Measurements from ENCODE around the gene LDB2. TPM values are rescaled to one million over a fixed set of nuclear protein-coding genes. Genes with fewer than 3 reads are reported as not detected.

LDB2 gene
- total and polyA plus RNA-seq, 2 of the 8 experiments (the other 6 are each of a cell fraction or from before 2014, with no cell fraction given) = 57.0 to 140 TPM

DNA sequence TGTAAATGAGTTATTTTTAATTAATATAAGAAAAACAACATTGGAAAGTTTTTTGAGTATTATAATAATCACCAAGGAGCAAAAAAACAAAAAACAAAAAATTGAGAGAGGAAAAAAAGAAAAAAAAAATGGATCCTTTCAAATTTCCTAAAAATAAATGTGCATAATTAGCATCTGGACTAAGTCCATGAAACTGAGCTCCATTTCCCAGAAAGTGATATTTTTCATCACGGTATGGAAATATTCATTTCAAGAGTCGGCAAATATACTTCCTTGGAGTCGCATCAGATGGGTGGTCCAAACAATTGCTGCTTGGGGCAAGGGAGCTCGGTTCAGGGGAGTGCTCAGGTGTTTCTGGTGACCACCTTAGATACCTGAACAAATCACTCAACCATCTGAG lies 305.1 kb downstream of the LDB2 start (continued):
- TF ChIP-seq, protein P1, sequence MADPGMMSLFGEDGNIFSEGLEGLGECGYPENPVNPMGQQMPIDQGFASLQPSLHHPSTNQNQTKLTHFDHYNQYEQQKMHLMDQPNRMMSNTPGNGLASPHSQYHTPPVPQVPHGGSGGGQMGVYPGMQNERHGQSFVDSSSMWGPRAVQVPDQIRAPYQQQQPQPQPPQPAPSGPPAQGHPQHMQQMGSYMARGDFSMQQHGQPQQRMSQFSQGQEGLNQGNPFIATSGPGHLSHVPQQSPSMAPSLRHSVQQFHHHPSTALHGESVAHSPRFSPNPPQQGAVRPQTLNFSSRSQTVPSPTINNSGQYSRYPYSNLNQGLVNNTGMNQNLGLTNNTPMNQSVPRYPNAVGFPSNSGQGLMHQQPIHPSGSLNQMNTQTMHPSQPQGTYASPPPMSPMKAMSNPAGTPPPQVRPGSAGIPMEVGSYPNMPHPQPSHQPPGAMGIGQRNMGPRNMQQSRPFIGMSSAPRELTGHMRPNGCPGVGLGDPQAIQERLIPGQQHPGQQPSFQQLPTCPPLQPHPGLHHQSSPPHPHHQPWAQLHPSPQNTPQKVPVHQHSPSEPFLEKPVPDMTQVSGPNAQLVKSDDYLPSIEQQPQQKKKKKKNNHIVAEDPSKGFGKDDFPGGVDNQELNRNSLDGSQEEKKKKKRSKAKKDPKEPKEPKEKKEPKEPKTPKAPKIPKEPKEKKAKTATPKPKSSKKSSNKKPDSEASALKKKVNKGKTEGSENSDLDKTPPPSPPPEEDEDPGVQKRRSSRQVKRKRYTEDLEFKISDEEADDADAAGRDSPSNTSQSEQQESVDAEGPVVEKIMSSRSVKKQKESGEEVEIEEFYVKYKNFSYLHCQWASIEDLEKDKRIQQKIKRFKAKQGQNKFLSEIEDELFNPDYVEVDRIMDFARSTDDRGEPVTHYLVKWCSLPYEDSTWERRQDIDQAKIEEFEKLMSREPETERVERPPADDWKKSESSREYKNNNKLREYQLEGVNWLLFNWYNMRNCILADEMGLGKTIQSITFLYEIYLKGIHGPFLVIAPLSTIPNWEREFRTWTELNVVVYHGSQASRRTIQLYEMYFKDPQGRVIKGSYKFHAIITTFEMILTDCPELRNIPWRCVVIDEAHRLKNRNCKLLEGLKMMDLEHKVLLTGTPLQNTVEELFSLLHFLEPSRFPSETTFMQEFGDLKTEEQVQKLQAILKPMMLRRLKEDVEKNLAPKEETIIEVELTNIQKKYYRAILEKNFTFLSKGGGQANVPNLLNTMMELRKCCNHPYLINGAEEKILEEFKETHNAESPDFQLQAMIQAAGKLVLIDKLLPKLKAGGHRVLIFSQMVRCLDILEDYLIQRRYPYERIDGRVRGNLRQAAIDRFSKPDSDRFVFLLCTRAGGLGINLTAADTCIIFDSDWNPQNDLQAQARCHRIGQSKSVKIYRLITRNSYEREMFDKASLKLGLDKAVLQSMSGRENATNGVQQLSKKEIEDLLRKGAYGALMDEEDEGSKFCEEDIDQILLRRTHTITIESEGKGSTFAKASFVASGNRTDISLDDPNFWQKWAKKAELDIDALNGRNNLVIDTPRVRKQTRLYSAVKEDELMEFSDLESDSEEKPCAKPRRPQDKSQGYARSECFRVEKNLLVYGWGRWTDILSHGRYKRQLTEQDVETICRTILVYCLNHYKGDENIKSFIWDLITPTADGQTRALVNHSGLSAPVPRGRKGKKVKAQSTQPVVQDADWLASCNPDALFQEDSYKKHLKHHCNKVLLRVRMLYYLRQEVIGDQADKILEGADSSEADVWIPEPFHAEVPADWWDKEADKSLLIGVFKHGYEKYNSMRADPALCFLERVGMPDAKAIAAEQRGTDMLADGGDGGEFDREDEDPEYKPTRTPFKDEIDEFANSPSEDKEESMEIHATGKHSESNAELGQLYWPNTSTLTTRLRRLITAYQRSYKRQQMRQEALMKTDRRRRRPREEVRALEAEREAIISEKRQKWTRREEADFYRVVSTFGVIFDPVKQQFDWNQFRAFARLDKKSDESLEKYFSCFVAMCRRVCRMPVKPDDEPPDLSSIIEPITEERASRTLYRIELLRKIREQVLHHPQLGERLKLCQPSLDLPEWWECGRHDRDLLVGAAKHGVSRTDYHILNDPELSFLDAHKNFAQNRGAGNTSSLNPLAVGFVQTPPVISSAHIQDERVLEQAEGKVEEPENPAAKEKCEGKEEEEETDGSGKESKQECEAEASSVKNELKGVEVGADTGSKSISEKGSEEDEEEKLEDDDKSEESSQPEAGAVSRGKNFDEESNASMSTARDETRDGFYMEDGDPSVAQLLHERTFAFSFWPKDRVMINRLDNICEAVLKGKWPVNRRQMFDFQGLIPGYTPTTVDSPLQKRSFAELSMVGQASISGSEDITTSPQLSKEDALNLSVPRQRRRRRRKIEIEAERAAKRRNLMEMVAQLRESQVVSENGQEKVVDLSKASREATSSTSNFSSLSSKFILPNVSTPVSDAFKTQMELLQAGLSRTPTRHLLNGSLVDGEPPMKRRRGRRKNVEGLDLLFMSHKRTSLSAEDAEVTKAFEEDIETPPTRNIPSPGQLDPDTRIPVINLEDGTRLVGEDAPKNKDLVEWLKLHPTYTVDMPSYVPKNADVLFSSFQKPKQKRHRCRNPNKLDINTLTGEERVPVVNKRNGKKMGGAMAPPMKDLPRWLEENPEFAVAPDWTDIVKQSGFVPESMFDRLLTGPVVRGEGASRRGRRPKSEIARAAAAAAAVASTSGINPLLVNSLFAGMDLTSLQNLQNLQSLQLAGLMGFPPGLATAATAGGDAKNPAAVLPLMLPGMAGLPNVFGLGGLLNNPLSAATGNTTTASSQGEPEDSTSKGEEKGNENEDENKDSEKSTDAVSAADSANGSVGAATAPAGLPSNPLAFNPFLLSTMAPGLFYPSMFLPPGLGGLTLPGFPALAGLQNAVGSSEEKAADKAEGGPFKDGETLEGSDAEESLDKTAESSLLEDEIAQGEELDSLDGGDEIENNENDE (IDR thresholded peaks at IDR 0.05; ENCODE audit: insufficient replicate concordance, low read length) = no peak
- no peak for TF ChIP-seq KDM1A (IDR thresholded peaks at IDR 0.05; ENCODE audit: borderline replicate concordance, low read length)
- TF ChIP-seq TAF7 (optimal IDR thresholded peaks at IDR 0.05; ENCODE audit: borderline replicate concordance, low read depth, low read length) = no peak
- no peak for TF ChIP-seq NRF1 (IDR thresholded peaks at IDR 0.05; ENCODE audit: low read depth, low read length)
- TF ChIP-seq SP4 (IDR thresholded peaks at IDR 0.05; ENCODE audit: low read length) = no peak
- no peak for TF ChIP-seq SUZ12 (IDR thresholded peaks at IDR 0.05; ENCODE audit: low read length)
- TF ChIP-seq, protein P2, sequence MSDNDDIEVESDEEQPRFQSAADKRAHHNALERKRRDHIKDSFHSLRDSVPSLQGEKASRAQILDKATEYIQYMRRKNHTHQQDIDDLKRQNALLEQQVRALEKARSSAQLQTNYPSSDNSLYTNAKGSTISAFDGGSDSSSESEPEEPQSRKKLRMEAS (IDR thresholded peaks at IDR 0.05) = no peak
- TF ChIP-seq, protein P3, sequence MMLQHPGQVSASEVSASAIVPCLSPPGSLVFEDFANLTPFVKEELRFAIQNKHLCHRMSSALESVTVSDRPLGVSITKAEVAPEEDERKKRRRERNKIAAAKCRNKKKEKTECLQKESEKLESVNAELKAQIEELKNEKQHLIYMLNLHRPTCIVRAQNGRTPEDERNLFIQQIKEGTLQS (IDR thresholded peaks at IDR 0.05; ENCODE audit: insufficient read depth, low read depth, low read length) = no peak
- TF ChIP-seq HDAC6 (IDR thresholded peaks at IDR 0.05; ENCODE audit: low read depth, low read length) = no peak
- no peak for TF ChIP-seq TAF1 (IDR thresholded peaks at IDR 0.05; ENCODE audit: low read depth, low read length)
- no peak for TF ChIP-seq BCL11A (IDR thresholded peaks at IDR 0.05; ENCODE audit: low read depth in 2 of 2, low read length in 2 of 2)
- TF ChIP-seq ASH2L (IDR thresholded peaks at IDR 0.05; ENCODE audit: low read length) = no peak

All from H1 (cell line).